HG02973 (cell line): ENCODE measurements around the gene AFF2.

Source experiments
- ATAC-seq: cut with Tn5 transposase; IDR thresholded peaks from one replicate; pipeline ENCODE4 v1.9.1; 2021; ENCODE audit warnings: moderate library complexity; ENCODE audit not compliant: unreplicated experiment

The AFF2 gene

GRCh38 chrX:148991502-148991901 lies 491.1 kb downstream of the AFF2 start:
- no peak for ATAC-seq

- no peak for ATAC-seq
Measured at GRCh38 chrX:148995661-148996060, 495.2 kb downstream of the AFF2 start.

- no peak for ATAC-seq
Measured at GRCh38 chrX:149002320-149002719, 501.9 kb downstream of the AFF2 start.

- no peak for ATAC-seq
Measured at GRCh38 chrX:149003863-149004660, 503.6 kb downstream of the AFF2 start.

GRCh38 chrX:149004936-149005335 lies 504.5 kb downstream of the AFF2 start:
- ATAC-seq, result no peak

- ATAC-seq, result no peak
Measured at GRCh38 chrX:149006235-149006634, 505.8 kb downstream of the AFF2 start.

GRCh38 chrX:149007423-149007822 lies 507.0 kb downstream of the AFF2 start:
- no peak for ATAC-seq

GRCh38 chrX:149010013-149010852 lies 509.8 kb downstream of the AFF2 start:
- no peak for ATAC-seq

GRCh38 chrX:149010853-149011224 lies 510.4 kb downstream of the AFF2 start:
- ATAC-seq, result no peak

- no peak for ATAC-seq
Measured at GRCh38 chrX:149013081-149013480, 512.7 kb downstream of the AFF2 start.

GRCh38 chrX:149021159-149021558 lies 520.7 kb downstream of the AFF2 start:
- ATAC-seq, result no peak

- no peak for ATAC-seq
Measured at GRCh38 chrX:149022485-149022884, 522.1 kb downstream of the AFF2 start.

GRCh38 chrX:149032449-149032848 lies 532.0 kb downstream of the AFF2 start:
- ATAC-seq, result no peak

- ATAC-seq, result no peak
Measured at GRCh38 chrX:149036086-149036485, 535.7 kb downstream of the AFF2 start.

- ATAC-seq, result no peak
Measured at GRCh38 chrX:149037281-149037870, 537.0 kb downstream of the AFF2 start.

- ATAC-seq, result no peak
Measured at GRCh38 chrX:149039057-149039456, 538.6 kb downstream of the AFF2 start.

- ATAC-seq, result no peak
Measured at GRCh38 chrX:149040873-149041535, 540.6 kb downstream of the AFF2 start.

- no peak for ATAC-seq
Measured at GRCh38 chrX:149043401-149043800, 543.0 kb downstream of the AFF2 start.

GRCh38 chrX:149044471-149044870 lies 544.1 kb downstream of the AFF2 start:
- ATAC-seq, result no peak

GRCh38 chrX:149045645-149046210 lies 545.3 kb downstream of the AFF2 start:
- ATAC-seq, result no peak
